ENCODE data around the gene SPEM1.

DNA sequence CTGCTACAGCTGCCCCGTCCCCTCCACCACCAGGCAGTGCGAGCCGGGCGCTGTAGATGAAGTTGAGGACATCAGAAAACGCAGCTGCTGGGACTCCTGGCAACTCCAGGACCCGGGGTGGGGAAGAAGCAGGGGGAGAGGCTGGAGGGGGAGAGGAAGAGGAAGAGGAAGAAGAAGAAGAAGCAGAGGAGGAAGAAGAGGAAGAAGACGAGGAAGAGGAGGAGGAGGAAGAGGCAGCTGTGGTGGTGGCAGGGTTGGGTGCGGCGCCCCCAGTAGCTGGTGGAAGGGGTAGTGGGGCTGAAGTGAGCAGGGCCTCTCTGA is 46.2 kb downstream of the SPEM1 start:
- TF ChIP-seq, protein P1, sequence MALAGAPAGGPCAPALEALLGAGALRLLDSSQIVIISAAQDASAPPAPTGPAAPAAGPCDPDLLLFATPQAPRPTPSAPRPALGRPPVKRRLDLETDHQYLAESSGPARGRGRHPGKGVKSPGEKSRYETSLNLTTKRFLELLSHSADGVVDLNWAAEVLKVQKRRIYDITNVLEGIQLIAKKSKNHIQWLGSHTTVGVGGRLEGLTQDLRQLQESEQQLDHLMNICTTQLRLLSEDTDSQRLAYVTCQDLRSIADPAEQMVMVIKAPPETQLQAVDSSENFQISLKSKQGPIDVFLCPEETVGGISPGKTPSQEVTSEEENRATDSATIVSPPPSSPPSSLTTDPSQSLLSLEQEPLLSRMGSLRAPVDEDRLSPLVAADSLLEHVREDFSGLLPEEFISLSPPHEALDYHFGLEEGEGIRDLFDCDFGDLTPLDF (CRISPR knock-in tag; IDR thresholded peaks at IDR 0.05) = no peak
- TF ChIP-seq ZBTB7A (CRISPR knock-in tag; IDR thresholded peaks at IDR 0.05) (no peak), ZFX (CRISPR knock-in tag; IDR thresholded peaks at IDR 0.05; ENCODE audit: low read depth) (no peak), HOXA7 (CRISPR knock-in tag; IDR thresholded peaks at IDR 0.05) (no peak), ATRX (CRISPR knock-in tag; IDR thresholded peaks at IDR 0.05; ENCODE audit: borderline replicate concordance) (no peak)
- TF ChIP-seq, protein P2, sequence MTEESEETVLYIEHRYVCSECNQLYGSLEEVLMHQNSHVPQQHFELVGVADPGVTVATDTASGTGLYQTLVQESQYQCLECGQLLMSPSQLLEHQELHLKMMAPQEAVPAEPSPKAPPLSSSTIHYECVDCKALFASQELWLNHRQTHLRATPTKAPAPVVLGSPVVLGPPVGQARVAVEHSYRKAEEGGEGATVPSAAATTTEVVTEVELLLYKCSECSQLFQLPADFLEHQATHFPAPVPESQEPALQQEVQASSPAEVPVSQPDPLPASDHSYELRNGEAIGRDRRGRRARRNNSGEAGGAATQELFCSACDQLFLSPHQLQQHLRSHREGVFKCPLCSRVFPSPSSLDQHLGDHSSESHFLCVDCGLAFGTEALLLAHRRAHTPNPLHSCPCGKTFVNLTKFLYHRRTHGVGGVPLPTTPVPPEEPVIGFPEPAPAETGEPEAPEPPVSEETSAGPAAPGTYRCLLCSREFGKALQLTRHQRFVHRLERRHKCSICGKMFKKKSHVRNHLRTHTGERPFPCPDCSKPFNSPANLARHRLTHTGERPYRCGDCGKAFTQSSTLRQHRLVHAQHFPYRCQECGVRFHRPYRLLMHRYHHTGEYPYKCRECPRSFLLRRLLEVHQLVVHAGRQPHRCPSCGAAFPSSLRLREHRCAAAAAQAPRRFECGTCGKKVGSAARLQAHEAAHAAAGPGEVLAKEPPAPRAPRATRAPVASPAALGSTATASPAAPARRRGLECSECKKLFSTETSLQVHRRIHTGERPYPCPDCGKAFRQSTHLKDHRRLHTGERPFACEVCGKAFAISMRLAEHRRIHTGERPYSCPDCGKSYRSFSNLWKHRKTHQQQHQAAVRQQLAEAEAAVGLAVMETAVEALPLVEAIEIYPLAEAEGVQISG (CRISPR knock-in tag; IDR thresholded peaks at IDR 0.05) = no peak
- TF ChIP-seq, protein P3, sequence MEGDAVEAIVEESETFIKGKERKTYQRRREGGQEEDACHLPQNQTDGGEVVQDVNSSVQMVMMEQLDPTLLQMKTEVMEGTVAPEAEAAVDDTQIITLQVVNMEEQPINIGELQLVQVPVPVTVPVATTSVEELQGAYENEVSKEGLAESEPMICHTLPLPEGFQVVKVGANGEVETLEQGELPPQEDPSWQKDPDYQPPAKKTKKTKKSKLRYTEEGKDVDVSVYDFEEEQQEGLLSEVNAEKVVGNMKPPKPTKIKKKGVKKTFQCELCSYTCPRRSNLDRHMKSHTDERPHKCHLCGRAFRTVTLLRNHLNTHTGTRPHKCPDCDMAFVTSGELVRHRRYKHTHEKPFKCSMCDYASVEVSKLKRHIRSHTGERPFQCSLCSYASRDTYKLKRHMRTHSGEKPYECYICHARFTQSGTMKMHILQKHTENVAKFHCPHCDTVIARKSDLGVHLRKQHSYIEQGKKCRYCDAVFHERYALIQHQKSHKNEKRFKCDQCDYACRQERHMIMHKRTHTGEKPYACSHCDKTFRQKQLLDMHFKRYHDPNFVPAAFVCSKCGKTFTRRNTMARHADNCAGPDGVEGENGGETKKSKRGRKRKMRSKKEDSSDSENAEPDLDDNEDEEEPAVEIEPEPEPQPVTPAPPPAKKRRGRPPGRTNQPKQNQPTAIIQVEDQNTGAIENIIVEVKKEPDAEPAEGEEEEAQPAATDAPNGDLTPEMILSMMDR (CRISPR knock-in tag; IDR thresholded peaks at IDR 0.05) = no peak
- TF ChIP-seq, protein P4, sequence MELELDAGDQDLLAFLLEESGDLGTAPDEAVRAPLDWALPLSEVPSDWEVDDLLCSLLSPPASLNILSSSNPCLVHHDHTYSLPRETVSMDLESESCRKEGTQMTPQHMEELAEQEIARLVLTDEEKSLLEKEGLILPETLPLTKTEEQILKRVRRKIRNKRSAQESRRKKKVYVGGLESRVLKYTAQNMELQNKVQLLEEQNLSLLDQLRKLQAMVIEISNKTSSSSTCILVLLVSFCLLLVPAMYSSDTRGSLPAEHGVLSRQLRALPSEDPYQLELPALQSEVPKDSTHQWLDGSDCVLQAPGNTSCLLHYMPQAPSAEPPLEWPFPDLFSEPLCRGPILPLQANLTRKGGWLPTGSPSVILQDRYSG (CRISPR knock-in tag; IDR thresholded peaks at IDR 0.05) = no peak
- TF ChIP-seq, protein P5, sequence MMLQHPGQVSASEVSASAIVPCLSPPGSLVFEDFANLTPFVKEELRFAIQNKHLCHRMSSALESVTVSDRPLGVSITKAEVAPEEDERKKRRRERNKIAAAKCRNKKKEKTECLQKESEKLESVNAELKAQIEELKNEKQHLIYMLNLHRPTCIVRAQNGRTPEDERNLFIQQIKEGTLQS (CRISPR knock-in tag; IDR thresholded peaks at IDR 0.05) = no peak
